GM19351 (cell line): Measurements from ENCODE around the gene STRN.
"Not testable (repeated sequence)": the region's sequence is repeated elsewhere in the genome, so short reads cannot be mapped to it uniquely, and the experiment has no call there.

Source experiments
- ATAC-seq: cut with Tn5 transposase; IDR thresholded peaks from one replicate; pipeline ENCODE4 v1.9.1; 2021; ENCODE audit warnings: mild to moderate bottlenecking, moderate library complexity; ENCODE audit not compliant: unreplicated experiment

STRN gene

DNA sequence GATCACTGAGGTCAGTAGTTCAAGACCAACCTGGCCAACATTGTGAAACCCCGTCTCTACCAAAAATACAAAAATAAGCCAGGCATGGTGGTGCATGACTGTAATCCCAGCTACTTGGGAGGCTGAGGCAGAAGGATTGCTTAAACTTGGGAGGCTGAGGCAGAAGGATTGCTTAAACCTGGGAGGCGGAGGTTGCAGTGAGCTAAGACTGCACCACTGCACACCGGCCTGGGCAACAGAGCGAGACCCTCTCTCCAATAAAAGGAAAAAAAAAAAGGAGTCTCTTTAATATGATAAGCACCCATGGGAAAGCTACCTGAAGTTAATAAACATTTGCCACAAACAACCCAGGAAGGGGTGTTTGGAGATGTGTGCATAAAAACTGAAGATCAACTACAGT, 2.6 kb downstream of the STRN start:
- ATAC-seq = no peak

DNA sequence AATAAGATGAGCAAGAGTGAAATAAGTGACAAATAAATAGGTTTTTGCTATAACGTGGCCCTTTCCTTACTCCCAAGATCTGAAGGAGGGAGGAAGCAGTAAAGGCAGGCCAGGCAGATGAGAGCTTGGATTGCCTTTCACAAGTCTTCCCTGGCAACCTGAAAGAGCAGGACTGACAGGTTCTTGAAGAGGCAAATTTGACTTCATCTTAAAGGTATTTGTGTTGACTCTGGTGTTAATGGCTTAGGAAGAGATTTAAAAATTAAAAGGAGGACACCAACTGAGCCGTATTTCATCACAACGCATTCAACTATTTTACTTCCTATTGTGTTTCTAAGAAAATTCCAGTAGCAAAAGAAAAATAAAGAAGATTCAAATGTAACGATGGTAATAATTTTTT, 3.2 kb downstream of the STRN start:
- ATAC-seq = no peak

DNA sequence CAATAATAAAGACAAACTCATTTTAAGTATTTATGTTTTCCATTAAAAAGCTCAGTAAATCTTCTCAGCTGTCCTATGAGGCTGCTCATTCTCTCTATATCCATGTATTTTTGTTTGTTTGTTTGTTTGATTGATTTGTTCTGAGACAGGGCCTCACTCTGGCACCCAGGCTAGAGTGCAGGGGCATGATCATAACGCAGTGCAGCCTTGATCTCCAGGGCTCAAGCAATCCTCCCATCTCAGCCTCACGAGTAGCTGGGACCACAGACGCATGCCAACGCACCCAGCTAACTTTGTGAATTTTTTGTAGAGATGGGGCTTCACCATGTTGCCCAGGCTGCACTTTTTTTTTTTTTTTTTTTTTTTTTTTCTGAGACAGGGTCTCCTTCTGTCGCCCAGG, 5.6 kb downstream of the STRN start:
- no peak for ATAC-seq

DNA sequence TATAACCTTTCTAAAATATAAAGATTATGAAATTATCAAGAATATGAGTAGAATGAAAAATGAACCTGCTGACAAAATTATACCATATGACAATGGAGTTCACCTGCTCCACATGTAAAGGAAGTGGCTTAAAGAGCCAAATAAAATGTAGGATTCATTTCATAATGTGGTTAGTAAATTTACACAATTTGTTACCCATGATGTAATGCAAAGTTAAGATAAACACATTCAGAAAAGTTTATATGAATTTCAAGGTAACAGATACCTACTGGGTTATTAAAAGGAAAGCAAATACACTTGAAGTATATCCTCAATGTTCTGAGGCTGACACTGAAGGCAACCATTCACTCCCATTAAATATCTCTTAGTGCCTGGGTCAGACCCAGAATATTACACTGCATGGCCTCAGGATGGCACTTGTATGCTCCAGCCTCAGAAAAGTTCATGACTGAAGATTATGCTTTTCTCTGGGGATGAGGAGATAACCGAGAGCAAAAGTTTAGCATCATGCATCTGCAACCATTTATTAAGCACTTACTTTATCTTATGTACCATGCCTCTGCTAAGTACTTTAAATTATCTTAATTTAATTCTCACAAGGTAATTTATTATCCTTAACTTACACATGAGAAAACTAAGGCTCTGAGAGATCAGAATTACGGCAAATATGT, 6.2 kb downstream of the STRN start:
- ATAC-seq = no peak

DNA sequence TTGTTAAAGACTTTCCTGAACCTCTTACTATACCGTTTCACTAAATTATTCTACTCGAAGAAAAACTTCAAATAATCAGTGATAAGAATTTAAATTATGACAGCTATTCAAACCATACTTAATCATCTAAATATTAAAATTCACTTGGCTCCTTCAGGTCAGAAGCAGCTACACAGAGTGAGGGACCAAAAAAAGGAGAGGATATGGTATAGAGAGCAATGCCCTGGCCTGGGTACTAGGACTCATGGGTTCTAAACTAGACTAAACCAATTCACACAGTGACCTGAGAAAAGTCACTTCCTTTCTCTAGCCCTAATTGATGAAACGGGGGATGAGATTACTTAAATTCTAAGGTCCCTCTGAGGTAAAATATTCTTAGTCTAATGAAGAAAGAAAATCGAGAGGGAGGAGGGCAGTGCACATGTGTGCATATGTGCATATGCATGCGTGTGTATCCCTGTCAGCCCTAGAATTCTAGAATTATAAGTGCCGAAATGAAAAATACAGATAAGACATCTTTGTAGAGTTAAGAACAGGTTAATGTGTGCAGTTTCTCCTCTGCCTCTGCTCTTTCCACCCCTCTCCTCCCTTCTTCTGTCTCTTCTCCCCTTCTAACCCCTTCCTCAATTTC, 11.2 kb downstream of the STRN start:
- ATAC-seq = no peak

DNA sequence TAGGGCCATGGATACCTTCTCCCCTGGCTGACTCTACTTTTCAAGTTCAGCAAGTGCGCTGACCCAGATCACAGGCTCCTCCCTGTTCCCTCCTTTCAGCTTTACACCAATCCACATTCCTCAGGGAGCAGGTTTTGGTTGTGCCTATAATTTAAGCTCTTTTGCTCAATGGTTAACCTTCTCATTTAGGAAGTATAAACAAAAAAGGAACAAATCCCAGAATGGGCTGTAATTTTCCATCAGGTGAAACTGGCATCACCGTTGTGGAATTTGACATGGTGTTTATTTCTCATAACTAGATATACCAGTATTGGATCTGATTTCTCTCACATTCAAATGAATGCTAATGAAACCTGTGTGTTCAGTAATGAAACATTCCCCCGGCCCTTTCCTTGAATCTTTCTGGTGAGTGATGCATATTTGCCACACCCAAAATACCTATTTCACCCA, 13.6 kb downstream of the STRN start:
- ATAC-seq = no peak

DNA sequence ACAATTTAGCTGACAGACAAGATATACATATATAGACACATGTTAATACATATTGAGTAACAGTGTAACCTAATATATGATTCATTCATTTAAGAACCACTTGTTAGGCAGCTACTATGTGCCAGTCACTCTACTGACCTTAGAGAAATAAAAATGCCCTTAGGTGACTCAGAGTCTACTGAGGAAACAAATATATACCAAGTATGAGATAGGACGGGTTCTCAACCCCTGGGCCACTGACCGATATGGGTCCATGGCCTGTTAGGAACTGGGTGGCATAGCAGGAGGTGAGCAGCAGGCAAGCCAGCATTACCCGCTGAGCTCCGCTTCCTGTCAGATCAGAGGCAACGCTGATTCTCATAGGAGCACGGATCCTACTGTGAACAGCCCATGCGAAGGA, 14.8 kb downstream of the STRN start:
- no peak for ATAC-seq

DNA sequence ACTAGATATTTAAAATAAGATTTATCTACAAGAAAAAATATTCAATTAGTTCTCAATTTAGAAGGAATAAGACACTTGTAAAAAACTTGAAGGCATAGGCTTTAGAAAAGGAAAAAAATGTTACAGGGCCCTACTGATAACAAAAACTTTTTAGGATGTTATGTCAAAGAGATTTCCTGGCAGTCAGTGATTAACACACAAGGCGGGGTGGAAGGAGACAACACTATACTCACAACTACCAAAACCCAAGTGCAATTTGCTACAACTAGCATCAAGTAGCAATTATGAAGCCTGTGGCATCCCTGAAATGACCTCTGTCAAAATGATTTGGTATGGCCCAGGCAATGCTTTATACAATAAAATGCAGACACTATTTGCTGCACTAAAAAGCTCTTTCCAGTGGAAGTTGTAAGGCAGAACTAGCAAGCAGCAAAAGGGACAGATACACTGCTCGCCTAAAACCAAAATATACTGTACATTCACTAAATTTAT, 15.3 kb downstream of the STRN start:
- ATAC-seq = no peak

DNA sequence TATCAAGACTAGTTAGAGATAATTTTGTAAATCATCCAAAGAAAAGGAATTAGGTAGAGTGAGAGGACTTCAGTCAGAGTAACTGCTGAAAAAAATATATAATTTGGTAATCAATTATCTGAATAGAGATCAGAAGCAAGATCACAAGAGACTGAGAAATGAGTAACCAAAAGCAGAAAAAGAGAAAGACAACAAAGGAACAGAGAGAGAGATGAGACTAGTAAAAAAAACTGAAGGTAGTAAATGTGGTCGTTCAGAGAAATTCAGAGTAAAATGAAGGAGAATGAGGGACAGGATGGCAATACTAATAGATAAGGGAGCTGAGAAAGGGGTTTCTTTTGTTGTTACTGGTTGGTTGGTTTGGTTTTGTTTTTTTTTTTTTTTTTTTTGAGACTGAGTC, 16.5 kb downstream of the STRN start:
- no peak for ATAC-seq

DNA sequence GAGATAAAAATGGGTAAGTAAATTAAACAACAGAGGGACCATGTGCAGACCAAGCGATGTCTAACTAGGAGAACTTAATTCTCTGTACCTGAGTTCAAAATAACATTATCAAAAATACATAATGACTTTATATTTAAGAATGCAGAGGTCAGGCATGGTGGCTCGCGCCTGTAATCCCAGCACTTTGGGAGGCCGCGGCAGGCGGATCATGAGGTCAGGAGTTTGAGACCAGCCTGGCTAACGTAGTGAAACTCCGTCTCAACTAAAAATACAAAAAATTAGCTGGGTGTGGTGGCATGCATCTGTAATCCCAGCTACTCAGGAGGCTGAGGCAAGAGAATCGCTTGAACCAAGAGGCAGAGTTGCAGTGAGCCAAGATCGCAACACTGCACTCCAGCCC, 21.1 kb downstream of the STRN start:
- ATAC-seq = not testable (repeated sequence)

DNA sequence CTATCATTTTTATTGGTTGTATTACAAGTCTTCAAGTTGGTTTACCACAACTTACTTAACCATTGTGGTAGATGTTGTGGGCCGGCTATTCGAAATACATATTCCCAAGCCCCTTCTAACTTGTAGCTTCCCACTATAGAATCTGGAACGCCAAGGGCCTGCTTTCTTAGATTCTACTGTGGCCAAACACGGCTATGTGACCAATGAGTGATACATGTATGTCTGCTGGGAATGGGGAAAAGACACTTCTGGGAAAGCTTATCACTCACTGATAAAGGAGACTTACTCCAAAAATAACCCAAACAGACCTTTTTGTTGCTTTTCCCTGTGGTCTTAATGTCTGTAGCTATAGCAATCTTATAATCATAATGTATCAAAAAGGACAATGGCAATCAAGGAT, 24.5 kb downstream of the STRN start:
- ATAC-seq = no peak

DNA sequence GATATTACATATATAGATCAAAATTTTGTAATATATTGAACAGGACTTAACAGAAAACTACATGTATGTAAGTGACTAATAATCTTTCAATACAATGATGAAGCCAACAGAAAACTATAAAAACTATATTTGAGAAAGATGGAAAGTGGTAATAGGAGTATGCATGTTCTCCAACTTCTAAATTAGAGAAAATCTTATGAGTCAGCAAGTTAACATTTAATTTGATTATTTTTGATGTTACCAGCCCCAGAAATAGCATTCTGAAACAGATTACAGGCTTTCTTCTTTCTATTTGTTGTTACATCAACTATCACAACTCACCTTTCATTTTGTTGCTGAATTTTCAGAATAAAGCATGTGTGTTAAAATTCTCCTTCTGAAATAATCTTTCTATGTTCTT, 29.8 kb downstream of the STRN start:
- not testable (repeated sequence) for ATAC-seq

DNA sequence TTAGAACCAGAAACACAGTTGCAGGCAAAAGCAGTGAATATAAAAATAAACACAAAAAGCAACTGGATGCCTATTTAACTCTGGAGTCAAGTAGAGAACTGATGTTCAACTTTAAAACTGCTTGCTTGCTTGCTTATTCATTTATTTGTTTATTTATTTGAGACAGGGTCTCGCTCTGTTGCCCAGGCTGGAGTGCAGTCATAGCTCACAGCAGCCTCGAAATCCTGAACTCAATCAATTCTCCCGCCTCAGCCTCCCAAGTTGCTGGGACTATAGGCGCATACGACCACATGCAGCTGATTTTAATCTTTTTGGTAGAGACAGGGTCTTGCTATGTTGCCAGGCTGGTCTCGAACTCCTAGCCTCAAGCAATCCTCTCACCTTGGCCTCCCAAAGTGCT, 34.6 kb downstream of the STRN start:
- ATAC-seq = not testable (repeated sequence)

DNA sequence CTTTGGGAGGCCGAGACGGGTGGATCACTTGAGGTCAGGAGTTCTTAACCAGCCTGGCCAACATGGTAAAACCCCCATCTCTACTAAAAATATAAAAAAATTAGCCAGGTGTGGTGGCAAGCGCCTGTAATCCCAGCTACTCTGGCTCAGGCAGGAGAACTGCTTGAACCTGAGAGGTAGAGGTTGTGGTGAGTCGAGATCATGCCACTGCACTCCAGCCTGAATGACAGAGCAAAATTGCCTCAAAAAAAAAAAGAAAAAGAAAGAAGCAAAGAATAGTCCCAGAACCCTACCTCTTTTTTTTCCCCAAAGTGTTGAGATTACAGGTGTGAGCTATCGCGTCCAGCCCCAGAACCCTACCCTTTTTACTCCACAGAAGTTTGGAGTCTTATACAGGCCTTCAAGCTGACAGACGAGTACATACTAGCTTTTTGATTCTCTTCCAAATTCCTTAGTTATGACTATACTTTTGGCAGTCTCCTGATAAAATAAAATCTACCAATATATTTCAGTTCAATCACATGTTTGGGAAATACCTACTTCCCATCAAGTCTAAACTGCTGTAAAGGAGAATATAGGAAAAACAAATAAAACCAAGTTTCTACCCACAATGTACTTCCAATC, 35.4 kb downstream of the STRN start:
- not testable (repeated sequence) for ATAC-seq

DNA sequence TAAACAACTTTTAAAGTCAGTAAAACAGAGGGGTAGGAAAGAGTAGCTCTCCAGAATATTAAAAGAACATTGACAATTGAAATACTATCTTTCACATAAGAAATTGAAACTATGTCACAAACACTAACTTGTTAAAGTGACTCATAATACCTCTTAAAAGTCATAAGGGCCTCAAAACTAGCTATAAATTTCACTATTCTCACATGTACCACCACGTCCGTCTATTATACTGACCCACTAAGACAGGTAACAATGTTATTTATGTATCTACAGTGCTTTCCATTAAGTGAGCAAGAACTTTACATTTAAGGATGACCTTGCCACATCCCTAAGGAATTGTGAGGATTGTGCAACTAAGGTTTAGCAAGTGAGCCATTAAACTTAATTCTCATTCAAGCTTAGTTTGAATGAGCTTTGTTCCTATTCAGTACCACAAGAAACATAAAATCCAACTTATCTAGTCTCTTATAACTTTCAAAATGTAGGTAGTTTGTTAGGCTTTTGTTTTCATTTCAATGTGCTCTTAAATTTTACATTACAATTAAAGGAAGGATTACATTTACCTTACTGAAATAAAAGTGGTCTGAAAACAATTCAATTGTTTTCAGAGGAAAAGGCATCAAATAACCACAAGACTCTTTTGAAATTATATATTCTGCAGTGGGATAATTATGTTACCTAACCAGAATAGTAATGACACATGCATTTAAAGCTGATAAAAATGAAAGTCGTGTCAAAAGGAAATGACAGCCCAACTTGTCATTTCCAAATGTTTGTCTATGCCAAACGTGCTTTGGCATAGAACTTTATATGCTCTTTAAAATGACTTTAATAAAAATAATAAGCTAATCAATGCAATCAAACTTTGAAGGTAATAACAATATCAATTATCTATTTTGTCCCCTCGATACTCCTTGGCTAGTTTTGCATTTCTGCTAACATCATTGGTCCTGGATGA, 39.9 kb downstream of the STRN start:
- ATAC-seq = not testable (repeated sequence)

DNA sequence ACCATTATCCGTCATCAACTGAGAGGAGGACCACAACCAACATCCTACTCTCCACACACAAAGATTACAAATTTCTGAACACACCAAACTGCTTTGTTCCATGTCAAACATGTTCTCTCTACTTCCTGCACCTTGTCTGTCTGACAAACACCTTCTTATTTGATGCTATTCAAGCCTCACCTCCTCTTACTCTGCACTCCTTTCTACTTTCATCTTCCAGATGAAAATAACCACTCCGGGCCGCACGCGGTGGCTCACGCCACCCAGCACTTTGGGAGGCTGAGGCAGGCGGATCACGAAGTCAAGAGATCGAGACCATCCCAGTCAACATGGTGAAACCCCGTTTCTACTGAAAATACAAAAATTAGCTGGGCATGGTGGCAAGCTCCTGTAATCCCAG, 43.7 kb downstream of the STRN start:
- not testable (repeated sequence) for ATAC-seq

DNA sequence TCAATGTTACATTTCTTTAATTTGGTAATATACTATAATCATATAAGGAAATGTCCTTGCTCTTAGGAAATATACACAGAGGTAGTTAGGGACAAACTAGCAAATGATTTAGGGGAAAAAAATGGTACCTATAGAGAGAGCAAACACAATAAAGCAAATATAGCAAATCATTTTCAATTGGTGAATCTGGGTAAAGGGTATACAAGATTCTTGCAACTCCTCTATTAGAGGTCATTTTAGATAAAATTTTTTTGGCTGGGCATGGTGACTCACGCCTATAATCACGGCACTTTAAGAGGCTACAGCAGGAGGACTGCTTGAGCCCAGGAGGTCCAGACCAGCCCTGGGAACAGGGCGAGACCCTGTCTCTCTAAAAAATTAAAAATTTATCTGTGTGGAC, 44.4 kb downstream of the STRN start:
- no peak for ATAC-seq

DNA sequence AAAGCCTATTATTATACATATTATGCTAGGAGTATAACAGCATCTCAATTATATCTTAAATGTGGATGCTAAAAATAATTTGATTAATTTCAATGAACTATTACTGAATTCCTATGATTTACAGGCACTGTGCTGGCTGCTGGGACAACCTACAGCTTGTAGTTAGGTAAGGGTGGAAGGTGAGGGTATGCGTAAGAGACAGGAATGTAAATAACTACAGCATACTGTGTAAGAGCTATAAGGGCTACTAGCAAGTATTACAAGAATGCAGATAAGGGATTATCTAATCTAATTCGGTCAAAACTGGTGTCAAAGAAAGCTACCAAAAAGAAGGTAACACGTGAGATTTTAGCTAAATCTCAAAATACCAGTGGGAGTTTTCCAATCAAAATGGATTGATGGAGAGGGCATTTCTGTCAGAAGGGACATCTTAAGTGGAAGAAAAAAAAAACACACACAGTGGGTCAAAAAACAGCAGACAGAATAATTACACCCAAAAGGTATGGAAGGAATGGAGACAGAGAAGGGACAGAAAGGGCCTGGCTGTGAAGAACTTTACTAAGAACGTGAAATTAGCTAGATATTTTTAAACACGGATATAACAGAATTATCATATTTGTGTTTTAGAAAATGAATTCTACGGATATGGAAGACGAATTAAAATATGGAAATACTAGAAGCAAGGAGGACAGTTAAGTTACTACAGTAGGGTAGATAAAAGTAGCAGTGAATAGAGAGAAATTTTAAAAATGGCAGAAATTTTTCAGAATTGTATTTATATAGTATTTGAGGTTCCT, 47.1 kb downstream of the STRN start:
- ATAC-seq = no peak

DNA sequence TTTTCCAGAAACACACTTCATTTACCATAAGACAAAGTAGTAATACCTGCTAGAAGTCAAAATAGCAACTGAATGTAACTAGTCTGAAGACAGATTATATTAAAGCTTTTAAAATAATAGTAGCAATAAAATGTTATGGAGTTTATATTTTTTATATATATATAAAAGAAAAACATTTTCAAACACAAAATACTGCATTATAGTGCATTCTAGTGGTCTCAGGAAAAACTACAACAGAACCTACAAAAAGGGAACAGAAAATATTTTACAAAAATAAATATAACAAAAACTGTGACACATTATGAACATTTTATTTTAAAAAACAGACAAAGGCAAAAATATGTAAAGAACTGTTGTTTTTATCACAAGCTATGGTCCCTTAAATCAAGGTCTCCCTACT, 48.0 kb downstream of the STRN start:
- no peak for ATAC-seq

DNA sequence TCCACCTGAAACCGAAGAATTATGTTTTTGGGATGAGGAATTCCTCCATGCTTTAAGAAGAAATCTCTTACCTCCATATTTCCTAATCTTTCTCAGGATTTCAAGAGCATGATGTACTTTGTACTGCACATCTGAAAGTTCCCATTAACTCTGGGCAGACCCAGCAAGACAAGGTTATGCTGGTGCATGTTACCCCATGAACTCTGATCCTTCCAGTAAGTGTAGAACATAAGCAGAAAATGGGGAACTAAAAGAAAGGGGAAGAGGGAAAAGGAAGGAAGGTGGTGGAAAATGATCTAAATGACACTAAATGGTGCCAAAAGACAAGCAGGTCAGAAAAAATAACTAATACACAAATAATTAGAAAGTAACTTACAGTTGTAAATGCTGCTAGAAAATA, 50.7 kb downstream of the STRN start:
- ATAC-seq = no peak
